G401.6 (cell line): ENCODE data around the gene HEXIM2.
A peak's percentile ranks its signal among the peaks of the same experiment; 100 is the strongest.
"Not testable (repeated sequence)": the region's sequence is repeated elsewhere in the genome, so short reads cannot be mapped to it uniquely, and the experiment has no call there.

ENCODE experiments used
- FAIRE-seq: peaks from 2 replicates; lab custom pipeline; 2012; peaks lifted over from hg19 to GRCh38; lab: Jason Lieb, UNC

The HEXIM2 gene

DNA sequence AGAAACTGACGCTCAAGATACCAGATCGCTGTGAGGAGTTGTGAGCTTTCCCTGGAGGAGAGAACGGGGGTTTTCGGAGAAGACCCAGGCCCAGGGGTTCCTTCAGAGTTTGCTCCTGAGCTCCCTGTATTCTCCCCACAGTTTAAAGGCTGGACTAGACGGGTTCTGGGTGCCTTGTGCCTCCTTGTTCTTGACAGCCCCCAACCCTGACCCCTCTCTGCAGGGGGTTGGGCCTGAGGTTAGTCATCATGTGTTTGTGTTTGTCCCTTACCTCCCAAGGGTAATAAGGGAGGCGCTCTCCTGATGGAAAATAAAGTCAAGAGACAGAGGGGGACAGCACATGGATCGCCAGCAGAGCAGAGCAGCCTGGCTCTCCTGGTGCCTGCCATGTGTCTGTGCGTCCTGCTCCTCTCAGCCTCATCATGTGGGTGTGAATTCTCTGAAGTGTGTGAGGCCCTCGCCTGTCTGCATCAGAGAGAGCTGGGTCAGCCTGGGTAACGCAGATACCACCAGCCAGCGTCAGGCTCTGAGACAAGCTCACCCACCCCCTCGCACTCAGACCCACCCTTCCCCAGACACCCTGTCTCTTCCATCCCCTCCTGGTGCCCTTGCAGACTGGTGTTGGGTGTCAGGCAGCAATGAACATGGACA is 8.7 kb downstream of the HEXIM2 start:
- FAIRE-seq = no peak

DNA sequence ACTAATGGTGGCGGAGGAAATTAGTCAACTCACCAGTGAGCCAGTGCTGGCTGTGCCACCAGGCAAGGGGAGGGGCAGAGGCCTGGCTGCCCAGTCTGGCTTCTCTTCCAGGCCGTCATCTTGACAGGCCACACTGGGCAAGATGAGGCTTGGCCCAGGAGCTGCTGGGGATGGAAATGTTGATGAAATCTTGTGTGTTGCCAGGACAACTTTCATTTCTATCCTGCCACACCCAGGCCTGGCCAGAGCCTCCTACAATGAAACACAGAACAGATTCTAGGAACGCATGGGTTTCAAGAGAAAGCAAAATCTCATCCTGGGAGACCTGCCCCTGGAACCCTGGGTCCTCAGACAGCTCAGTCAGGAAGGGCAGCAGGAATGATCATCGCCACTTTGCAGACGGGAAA is 9.3 kb downstream of the HEXIM2 start:
- no peak for FAIRE-seq

DNA sequence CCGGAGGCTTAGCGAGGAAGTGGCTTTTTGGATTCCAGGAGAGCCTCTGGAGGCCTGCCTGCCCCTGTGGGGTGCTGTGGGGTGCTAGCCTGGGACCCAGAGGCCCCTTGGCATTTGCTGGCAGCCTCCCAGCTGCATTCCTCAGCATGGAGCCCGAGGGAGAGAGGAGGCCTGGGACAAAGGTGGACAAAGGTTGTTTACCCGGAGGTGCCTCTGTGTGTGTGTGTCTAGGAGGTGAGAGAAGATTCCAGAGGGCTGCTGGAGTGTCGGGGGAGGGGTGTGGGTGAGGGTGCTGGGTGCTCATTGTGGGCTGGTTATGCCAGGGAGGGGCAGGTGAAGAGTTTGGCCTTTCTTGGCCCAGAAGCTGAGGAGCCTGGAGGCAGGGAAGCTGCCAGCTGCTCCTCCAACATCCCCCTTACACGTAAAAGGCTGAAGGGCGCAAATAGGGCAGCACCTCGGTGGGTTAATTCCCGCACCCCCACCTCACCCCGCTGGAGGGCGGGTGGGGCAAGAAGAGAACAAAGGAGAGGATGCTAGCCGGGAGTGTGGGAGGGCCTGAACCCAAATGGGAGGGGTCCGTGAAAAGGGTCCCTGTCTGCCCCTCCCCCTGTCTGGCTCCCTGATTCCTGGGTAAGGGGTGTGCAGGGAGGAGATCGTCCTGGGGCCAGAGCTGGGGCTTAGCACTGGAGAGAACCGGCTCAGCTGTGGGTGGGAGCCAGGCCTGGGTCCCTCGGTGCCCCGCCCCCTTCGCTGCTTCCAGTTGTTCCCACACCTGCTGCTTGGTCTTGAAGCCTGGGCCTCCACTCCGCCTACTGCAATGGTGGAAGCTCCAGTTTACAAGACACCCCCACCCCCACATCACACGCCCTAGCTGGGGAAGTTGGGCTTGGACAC is 9.9 kb downstream of the HEXIM2 start:
- FAIRE-seq = no peak

DNA sequence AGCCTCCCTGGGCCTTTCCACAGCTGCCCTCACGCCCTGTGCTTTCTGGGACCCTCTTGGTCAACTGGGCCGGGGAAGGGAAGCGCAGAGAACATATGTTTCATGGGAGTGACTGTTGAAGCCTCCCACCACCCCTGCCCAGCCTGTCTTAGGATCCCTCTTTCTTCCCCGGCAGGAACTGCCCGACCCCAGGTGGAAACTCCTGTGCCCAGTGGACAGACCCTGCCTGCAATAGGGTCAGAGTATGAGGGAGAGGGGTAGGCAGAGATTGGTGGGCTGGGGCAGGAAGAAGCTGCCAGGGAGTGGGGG is 10.5 kb downstream of the HEXIM2 start:
- FAIRE-seq = no peak

DNA sequence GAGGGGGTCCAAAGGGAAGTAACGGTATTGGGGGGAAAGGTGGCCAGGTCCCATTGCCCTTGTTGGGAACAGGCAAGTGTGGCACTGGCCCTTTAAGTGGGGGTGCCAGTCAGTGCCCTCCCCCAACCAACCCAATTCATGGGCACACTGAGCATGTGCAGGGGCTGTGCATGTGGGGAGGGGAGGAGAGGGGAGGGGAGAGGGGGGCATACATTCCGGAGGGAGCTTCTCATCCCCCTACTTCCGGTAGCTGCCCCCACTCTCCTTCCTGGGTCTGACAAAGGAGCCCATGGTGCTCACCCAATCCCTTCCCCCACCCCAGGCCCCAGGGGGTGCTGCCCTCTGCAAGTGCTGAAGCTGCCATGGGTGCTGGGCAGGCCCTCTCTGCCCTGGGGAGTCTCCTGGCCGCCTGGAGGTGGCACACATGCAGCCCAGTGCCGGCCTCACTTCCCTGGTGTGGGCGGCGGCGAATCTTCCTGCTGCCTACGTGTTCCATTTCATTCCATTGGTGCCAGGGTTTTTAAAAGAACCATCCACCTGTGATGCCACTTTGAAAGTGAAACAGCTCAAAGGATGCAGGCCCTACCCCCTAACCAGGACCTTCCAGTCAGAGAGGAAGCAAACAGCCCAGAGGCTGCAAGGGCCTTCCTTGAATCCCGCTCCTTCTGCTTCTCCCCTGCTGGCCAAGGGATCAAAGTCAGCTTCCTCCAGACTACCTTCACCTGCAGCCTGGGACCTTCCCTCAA is 11.0 kb downstream of the HEXIM2 start:
- FAIRE-seq = peak; percentile 31

DNA sequence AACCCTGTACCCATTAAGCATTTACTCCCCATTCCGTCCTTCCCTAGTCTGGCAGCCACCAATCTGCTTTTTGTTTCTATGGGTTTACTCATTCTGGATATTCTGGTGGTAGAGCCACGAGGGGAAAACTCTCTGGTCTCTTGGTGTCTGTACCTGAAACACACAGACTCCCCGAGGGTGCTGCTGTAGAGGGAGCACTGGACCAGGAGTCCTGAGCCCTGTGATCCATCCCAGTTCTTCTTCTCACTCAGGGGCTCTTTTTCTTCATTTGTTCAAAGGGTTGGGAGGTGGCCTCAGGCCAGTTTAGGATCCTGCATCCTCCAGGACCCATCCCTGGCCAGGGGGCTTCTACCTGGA is 14.1 kb downstream of the HEXIM2 start:
- no peak for FAIRE-seq

DNA sequence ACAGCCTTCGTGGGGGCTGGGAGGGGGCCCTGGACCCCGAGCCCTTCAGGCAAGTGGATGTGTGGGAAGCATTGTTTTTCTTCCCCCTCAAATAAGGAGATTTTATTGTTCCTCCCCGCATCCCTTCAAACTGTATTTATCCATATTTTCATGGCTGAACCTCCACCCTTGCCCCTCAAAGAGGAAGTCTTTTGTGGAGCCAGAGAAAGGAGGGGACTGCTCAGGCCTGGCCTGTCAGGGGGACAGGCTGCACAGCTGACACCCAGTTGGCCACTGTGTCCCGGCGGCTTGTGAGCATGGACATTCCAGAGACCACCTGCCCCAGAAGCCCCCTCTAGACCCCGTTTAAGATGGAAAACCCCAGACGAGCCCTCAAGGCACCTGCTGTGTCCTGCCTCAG is 15.9 kb downstream of the HEXIM2 start:
- no peak for FAIRE-seq

DNA sequence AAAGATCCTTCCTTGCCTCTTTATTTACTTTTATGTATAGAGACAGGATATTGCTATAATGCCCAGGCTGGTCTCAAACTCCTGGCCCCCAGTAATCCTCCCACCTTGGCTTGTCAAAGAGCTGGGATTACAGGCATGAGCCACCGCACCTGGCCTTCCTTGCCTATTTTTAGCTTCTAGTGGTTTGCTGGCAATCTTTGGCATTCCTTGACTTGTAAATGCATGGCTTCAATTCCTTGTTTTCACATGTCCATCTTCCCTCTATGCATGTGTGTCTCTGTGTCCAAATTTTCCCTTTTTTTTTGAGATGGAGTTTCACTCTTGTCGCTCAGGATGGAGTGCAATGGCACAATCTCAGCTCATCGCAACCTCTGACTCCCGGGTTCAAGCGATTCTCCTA is 22.5 kb downstream of the HEXIM2 start:
- FAIRE-seq = no peak

DNA sequence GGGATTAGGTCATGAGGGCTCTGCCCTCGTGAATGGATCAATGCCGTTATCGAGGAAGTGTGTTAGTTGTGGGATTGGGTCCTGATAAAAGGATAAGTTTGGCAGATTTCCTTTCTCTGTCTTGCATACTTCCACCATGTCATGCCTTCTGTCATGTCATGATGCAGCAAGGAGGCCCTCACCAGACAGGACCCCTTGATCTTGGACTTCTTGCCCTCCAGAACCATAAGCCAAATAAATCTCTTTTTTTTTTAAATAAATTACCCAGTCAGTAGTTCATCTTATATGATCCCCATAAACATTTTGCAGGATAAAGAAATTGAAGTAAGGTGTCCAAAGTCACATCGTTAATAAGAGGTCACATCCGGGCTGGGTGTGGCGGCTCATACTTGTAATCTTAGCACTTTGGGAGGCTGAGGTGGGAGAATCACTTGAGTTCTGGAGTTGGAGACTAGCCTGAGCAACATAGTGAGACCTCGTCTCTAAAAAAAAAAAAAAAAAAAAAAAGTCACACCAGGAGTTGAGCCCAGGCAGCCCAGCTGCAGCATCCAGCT is 25.2 kb downstream of the HEXIM2 start:
- no peak for FAIRE-seq

DNA sequence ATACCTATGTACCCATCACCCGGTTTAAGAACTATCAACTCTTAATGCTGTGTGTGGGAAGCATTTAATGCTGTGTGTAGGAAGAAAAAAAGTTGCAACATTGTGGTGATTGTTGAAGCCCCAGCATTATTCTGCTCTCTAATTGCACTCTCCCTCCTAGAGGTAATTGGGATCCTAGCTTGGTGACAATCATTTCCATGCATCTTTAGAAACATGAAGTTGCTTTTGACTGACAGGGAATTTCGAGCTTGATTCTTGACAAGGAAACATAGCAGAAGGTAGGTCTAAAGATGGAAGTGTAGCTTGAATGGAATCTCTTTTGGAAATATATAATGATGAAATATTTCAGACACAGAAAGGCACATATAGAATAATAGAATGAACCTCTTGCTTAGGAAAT is 27.3 kb downstream of the HEXIM2 start:
- no peak for FAIRE-seq

DNA sequence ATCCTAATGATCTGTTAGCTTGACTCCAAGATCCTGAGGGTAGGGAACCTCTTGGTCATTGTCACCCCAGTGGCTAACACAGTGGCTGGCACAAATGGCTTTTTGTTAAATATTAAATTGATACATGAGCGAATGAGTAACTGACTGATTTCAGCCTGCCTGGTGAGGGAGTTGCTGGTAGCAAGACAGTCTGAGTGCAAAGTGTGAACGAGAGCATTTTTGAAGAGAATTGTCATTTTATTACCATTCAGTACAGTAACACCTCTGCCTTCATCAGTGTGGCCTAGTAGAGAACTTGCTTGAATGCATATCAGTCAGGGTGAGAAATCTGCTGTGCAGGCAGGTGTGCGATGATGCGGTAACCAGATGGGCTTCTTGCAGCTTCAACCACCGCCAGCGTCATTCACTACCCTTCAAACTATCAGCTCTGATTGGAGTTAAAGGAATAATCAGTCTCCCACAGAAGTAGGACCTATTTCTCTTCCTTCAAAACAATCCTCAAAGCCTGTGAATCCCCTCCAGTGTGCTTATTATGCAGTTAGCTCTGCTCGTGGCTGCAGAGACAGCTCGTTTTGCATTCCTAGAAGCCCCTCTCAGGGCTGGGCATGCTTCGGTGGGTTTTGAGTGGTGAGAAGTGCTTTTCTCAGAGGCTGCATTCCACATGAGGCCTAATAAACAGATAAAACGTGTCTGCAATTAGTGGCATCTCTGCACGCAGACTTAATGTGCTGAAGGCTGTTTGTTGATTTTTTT is 29.0 kb downstream of the HEXIM2 start:
- no peak for FAIRE-seq

DNA sequence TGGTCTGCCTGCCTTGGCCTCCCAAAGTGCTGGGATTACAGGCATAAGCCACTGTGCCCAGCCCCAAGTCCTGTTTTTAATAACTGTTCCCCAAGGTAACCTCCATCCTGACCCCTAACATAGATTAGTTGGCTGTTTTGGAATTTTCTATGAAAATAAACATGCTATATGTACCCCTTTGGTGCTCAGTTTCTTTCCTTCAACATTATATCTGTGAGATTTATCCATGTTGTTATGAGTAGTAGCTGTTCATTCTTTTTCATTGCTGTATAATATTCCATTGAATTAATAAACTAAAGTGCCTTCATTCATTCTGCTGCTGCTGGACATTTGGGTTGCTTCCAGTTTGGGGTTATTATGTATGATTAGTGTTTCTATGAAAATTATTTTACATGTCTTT is 33.7 kb downstream of the HEXIM2 start:
- no peak for FAIRE-seq

DNA sequence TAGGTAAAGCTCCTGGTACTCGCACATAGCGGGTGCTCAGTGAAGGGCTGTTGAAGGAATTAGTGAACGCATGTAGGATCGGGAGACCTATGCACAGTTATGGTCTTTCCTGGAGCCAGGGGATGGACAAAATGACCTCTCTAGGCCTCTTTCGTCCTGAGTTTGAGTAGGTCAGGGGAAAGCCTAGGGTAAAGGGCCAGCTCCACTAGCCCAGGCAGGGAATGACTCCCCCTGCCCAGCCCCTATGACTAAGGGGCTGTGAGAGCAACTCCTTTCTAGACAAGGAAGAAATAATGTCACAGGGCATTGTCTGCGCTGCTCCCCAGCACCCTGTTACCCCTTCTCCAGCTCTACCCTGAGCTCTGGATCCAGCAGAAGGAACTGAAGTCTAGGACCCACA is 35.4 kb downstream of the HEXIM2 start:
- no peak for FAIRE-seq

DNA sequence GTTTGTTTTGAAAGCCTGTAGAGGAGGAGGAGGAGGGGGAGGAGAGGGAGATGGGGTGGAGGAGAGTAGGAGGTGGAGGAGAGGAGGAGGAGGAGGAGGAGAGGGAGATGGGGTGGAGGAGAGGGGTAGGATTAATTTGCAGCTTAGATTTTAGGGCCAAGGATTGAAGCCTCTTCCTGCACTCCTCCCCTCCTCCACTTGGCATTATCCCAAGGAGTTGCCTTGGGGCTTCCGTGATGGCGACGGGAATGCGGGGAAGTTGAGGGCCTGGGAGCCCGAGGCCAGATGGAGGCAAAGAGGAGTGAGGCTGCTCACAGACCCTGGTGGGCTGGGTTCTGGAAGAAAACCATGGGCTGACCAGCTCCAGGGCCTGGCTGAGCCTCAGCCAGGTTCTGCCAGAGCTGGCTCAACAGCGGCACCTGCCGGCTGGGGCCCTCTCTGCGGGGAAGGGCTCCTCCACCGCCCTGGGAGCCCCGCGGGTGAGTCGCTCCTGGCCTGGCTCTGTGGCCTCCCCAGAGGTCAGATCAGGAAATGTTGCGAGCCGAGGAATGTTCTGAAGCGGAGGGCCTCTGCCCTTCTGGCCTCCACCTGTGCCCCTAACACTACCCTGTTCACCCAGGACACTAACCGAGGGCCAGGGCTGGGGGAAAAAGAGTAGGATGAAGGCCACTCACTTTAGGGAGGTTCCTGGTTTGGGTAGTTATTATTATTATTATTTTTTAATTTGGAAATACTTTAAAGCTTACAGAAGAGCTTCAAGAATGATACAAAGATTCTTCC is 36.1 kb downstream of the HEXIM2 start:
- peak; percentile 81 for FAIRE-seq

DNA sequence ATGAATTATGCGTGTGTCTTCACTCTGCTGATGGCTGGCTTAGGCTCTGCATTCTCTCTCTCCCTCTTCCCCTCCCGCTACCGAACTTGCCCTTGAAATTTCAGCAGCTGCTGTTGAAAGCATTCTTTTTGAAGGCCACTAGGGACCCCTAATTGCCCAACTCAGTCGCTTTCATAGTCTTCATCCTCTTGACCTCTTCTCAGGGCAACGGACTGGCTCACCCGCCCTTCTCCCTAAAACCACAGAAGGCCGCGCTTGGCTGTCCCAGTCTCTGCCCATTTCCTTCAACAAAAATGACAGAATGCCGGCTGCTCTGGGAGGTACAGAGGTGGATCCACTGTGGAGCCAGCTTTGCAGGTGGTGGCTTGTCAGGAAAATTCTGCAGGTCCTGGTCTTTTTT is 39.0 kb downstream of the HEXIM2 start:
- FAIRE-seq = no peak

DNA sequence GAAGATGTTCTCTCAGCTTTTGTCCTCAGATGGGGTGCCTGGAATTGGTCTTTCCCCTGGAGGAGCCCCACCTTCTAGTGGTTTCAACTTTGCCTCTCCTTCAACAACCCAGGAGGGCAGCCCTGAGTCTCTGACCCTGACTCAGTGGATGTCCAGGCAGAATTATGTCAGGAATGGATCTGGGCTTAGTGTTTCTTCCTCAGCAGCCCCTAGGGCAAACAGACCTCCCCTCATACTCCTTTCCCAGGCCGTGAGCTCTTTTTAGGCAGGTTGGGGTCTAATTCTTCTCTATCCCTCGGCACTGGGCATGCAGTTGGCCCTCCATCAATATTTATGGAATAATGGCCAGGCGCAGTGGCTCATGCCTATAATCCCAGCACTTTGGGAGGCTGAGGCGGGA is 39.8 kb downstream of the HEXIM2 start:
- no peak for FAIRE-seq

DNA sequence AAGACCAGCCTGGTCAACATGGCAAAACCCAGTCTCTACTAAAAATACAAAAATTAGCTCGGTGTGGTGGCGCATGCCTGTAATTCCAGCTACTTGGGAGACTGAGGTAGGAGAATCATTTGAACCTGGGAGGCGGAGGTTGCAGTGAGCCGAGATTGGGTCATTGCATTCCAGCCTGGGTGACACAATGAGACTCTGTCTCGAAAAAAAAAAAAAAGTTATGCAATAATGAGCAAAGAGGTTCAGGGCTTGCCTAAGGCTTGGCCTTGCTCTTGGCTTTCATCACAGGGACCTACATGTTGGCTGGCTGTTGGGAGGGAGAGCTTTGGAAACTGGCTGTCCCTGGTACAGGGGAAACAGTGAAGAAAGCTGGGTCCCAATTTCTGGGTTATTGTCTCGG is 40.2 kb downstream of the HEXIM2 start:
- FAIRE-seq = not testable (repeated sequence)

DNA sequence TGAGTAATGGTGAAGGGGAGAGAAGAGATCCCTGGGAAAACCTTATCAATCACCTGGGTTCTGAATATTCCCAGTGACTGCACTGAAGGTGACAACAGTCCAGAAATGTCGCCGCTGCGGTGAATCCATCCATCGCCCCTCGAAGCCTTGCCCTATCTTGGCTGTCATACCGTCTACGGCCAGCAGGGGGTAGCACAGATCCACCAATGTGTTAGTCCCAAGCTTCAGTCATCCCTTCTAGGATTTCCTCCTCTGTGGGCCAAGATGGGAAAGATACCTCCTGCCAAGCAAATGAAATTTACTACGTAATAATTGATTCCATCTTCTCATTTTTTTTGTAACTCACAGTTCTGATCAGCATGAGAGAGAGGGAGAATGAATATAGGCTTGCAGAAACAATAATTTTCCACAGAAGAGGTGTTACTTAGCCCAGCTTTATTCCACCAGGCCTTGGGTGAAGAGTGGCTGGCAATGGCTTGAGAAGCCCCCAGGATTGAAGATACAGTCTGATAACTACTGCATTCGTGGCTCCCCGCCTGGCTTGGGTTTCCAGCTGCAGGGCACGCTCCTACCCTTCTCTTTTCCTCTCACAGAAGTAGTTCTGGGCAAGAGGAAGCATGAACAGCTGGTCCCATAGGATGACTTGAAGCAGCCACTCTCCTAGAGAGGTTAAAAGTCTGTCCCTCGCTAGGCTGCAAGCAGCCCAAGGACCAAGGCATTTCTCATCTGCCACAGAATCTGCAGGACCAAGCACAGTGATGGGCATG is 57.4 kb downstream of the HEXIM2 start:
- FAIRE-seq = peak; percentile 95
